Stimulated activated CD8-positive, alpha-beta memory T cell treated with anti-CD3 and anti-CD28 coated beads, Interleukin-2, amount 100 ng/mL, for 48 hours (primary cell): ENCODE results near the gene KCNN2.

ENCODE experiments used
- DNase-seq, 2 donors: peaks; one replicate each; pipeline ENCODE4 v3.0.0-alpha.2; 2020; ENCODE audit warnings: low read depth in 2 of 2

The KCNN2 gene

GRCh38 chr5:114361724-114362196 lies at the start of gene KCNN2:
Gene KCNN2, plus strand, starts transcription at chr5:114362070. Its CDS starts 70 bp downstream, at chr5:114362140.
- DNase-seq, result no peak

GRCh38 chr5:114312658-114313057 lies 49.2 kb upstream of the KCNN2 start:
- no peak for DNase-seq

GRCh38 chr5:114314061-114314460 lies 47.8 kb upstream of the KCNN2 start:
- no peak for DNase-seq

- no peak for DNase-seq
Observed at GRCh38 chr5:114316167-114316566, 45.7 kb upstream of the KCNN2 start.

GRCh38 chr5:114317751-114318150 lies 44.1 kb upstream of the KCNN2 start:
- DNase-seq, result no peak

- no peak for DNase-seq
Observed at GRCh38 chr5:114319236-114319635, 42.6 kb upstream of the KCNN2 start.

- DNase-seq, result no peak
Observed at GRCh38 chr5:114319821-114320220, 42.0 kb upstream of the KCNN2 start.

GRCh38 chr5:114324282-114324681 lies 37.6 kb upstream of the KCNN2 start:
- no peak for DNase-seq

GRCh38 chr5:114325541-114325940 lies 36.3 kb upstream of the KCNN2 start:
- DNase-seq, result no peak

GRCh38 chr5:114327474-114327873 lies 34.4 kb upstream of the KCNN2 start:
- no peak for DNase-seq

- DNase-seq, result no peak
Observed at GRCh38 chr5:114327987-114328386, 33.9 kb upstream of the KCNN2 start.

- DNase-seq, result no peak
Observed at GRCh38 chr5:114330916-114331531, 30.8 kb upstream of the KCNN2 start.

- DNase-seq, result no peak
Observed at GRCh38 chr5:114332493-114332892, 29.4 kb upstream of the KCNN2 start.

GRCh38 chr5:114332925-114333324 lies 28.9 kb upstream of the KCNN2 start:
- DNase-seq, result no peak

- no peak for DNase-seq
Observed at GRCh38 chr5:114335391-114335790, 26.5 kb upstream of the KCNN2 start.

GRCh38 chr5:114339108-114339507 lies 22.8 kb upstream of the KCNN2 start:
- DNase-seq, result no peak

GRCh38 chr5:114346181-114346580 lies 15.7 kb upstream of the KCNN2 start:
- no peak for DNase-seq

GRCh38 chr5:114355086-114355830 lies 6.6 kb upstream of the KCNN2 start:
- no peak for DNase-seq

GRCh38 chr5:114358329-114358728 lies 3.5 kb upstream of the KCNN2 start:
- DNase-seq, result no peak

GRCh38 chr5:114360357-114360756 lies 1.5 kb upstream of the KCNN2 start:
- DNase-seq, result no peak

GRCh38 chr5:114360816-114361723 lies 800 bp upstream of the KCNN2 start:
- no peak for DNase-seq
